DMS153 treated with DMSO at 0.1 percent for 48 hours (cell line): ENCODE results near the gene EIF5A.

ENCODE experiments used
- DNase-seq: peaks from one replicate; lab custom pipeline; 2025; ENCODE audit not compliant: unreplicated experiment; lab: John Stamatoyannopoulos, UW

EIF5A gene

DNA sequence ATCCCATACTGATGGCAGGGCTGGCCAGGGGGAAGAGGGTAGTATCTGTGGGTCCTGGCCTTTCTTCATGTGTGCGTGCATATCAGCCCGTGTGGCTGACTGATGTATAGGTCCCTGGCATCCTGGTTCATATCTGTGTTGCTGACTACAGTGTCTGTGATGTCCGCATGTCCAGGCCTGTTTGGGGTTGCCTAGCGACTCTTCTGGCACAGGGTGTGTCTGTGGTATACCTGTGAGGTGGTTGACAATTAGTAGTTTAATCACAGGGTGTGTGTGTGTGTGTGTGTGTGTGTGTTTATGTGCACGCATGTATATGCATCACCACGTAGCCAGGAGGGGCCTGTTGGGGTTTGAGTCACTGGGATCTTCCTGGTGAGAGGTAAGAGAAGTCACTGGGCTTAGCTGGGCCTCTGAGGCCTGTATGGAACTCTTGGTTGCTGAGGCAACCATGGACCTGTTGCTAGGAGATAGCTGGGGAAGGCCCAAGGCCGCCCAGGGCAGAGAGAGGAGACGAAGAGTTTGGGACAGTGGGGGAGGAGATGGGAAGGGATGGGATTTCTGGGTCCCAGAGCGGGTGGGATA, 46.9 kb downstream of the EIF5A start:
- peak; percentile 22 for DNase-seq

DNA sequence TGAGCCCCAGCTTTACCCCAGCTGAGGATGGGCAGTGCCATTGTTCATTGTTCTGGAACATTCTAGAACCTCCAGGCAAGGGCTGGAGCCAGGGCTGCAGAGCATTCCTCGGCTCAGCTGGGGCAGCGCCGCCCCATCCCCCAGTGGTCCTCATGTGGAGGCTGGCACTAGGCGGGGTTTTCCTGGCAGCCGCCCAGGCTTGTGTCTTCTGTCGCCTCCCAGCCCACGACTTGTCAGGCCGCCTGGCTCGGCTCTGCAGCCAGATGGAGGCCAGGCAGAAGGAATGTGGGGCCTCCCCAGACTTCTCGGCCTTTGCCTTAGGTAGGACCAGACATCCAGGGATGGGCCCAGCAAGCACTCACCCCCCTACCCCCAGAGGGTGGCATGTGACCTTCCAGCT, 47.6 kb downstream of the EIF5A start, which contains the start of gene TMEM95:
Gene TMEM95 (plus strand): TSS at position 104 of the 400 bp plus-strand sequence. CDS start 49 bp downstream, at position 153.
- no peak for DNase-seq

DNA sequence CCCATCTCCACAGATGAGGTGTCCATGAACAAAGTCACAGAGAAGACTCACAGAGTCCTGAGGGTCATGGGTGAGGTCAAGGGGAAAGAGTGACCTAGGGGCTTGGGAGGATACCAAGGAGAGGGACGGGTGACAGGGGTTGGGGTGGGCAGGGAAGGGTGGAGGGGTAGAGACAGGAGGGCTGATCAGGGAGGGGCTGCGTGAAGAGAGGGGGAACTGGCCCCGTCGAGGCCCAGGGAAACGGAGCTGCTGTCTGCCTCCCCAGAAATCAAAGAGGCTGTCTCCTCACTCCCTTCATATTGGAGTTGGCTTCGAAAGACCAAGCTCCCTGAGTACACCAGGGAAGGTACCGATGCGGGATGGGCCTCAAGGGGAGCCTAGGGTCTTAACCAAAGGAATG, 48.1 kb downstream of the EIF5A start:
- no peak for DNase-seq

DNA sequence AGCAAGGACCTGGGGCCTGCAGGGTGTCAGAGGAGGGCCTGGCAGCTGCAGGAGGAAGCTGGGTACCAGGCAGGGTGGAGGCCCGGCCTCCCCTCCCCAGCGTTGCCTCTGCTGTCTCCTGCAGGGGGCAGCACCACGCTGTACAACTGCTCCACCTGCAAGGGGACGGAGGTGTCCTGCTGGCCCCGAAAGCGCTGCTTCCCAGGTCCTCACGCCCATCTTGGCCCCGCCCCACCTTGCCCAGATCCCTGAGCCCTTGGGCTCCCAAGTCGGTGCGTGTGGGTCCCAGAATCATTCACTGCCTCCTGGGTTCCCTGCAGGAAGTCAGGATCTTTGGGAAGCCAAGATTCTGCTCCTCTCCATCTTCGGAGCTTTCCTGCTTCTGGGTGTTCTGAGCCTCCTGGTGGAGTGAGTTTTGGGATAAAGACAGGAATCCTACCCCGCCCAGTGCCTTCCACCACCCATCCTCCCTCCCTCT, 48.7 kb downstream of the EIF5A start:
- peak; percentile 23 for DNase-seq

DNA sequence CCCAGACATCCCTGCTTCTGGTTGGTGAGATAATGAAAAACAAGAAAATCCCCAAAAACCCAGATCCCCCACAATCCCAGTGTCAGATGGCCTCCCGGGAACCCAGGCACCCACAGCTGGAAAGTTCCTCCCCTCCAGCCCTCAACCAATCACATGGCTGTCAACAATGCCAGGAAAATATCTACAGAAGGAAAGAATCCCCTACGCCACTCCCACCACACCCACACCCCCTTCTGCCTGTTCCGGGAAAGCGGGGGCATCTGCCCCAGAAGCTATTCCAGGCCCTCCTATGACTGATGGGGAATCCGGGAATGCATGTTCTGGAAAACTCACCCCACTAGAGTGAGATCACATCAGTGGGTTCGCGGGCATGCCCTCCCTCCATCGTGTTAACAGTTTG, 49.3 kb downstream of the EIF5A start:
- no peak for DNase-seq

DNA sequence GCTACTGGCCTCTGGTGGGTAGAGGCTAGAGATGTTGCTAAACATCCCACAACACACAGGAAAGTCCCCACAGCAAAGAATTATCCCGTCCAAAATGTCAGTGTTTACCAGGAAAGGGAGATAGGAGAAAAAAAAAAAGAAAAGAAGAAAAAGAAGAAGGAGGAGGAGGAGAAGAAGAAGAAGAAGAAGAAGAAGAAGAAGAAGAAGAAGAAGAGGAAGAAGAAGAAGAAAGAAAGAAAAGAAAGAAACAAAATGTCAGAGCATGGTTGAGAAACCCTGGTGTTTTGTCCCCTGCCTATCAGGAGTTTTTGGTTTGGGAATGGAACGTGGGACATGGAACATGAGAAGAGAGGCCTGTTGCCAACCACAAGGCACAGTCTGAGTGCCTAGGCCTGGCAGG, 50.0 kb downstream of the EIF5A start:
- no peak for DNase-seq

DNA sequence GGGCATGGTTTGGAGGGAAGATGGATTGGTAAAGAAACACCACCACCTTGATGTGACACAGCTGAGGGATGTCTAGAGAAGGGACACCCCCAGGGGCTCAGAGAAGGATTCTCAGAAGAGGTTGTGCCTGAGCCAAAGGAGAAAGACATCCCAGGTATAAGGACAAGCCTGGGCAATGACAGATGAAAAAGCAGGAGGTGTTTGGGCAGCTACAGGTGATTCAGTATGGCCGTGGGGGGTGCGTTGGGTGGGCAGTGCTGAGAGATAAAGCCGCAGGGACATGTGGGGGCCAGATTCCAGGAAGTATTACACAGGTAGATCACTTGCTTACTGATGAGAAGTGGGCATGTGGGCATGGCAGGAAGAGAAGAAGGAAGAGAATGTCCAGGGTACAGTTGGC, 54.5 kb downstream of the EIF5A start:
- DNase-seq = no peak
